Measurements from ENCODE around the gene FAT1.
"Not testable (repeated sequence)": the region's sequence is repeated elsewhere in the genome, so short reads cannot be mapped to it uniquely, and the experiment has no call there.

FAT1 gene

DNA sequence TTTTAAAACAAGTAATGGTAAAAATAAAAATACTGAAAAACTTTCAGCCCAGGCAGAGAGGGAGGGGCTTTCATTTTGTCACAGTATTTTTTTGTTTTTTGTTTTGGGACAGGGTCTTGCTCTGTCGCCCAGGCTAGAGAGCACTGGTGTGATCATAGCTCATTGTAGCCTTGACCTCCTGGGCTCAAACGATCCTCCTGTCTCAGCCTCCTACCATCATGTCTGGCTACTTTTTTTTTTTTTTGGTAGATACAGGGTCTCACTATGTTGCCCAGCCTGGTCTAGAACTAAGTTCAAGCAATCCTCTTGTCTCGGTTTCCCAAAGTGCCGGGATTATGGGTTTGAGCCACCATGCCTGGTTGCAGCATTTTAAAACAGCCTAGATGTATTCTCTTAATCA is 40.8 kb upstream of the FAT1 start:
- H2BK120ac ChIP-seq (ENCODE audit: insufficient read depth, low read length, poor library complexity), result no peak overlapping the region
- no peak for DNase-seq
- H3K27ac ChIP-seq (ENCODE audit: low read depth, low read length), result no peak overlapping the region
- no peak overlapping the region for H3K9ac ChIP-seq (ENCODE audit: low read length)
- H4K8ac ChIP-seq (ENCODE audit: low read depth, low read length), result no peak overlapping the region
- no peak overlapping the region for H3K4me2 ChIP-seq (ENCODE audit: low read length)
- no peak overlapping the region for H3K4me3 ChIP-seq (ENCODE audit: low read depth, low read length)
- no peaks in the 10 kb centered on the region for H3K79me1 ChIP-seq (ENCODE audit: low read length)
- no peaks in the 10 kb centered on the region for H3K9me3 ChIP-seq (ENCODE audit: insufficient read depth, low read depth, low read length)
- no peak overlapping the region for H3K14ac ChIP-seq (ENCODE audit: low read length)
- no peaks in the 10 kb centered on the region for H3K36me3 ChIP-seq (ENCODE audit: control insufficient read depth in 1 of 2, insufficient read depth in 2 of 2, low read length in 2 of 2)
- no peak overlapping the region for H3K18ac ChIP-seq (ENCODE audit: low read length)
- no peak overlapping the region for H2BK5ac ChIP-seq (ENCODE audit: low read depth, low read length, poor library complexity)
- H3K23ac ChIP-seq (ENCODE audit: low read length), result no peak overlapping the region
- H2AK5ac ChIP-seq (ENCODE audit: low read length), result no peak overlapping the region
- no peak overlapping the region for H2AFZ ChIP-seq (ENCODE audit: insufficient read depth, low read length, poor library complexity)
- H3K27me3 ChIP-seq (ENCODE audit: insufficient read depth, low read length), result no peaks in the 10 kb centered on the region
- no peak overlapping the region for H3K4ac ChIP-seq (ENCODE audit: low read depth, low read length)
- no CpG with 5 or more reads among the region's 4 CpGs for WGBS (ENCODE audit: extremely low coverage, insufficient coverage, insufficient read length)
- H3K4me1 ChIP-seq (ENCODE audit: control insufficient read depth in 1 of 2, insufficient read depth in 2 of 2, low read length in 2 of 2), result peaks cover 3 to 5% of the 10 kb centered on the region in 2 experiments
- no peaks in the 10 kb centered on the region for H3K79me2 ChIP-seq (ENCODE audit: control insufficient read depth, insufficient read depth, low read length, poor library complexity)
- H4K91ac ChIP-seq (ENCODE audit: low read depth, low read length), result no peak overlapping the region
- H4K12ac ChIP-seq (ENCODE audit: low read depth, low read length), result no peak overlapping the region
- H2BK12ac ChIP-seq (ENCODE audit: low read length), result no peak overlapping the region

DNA sequence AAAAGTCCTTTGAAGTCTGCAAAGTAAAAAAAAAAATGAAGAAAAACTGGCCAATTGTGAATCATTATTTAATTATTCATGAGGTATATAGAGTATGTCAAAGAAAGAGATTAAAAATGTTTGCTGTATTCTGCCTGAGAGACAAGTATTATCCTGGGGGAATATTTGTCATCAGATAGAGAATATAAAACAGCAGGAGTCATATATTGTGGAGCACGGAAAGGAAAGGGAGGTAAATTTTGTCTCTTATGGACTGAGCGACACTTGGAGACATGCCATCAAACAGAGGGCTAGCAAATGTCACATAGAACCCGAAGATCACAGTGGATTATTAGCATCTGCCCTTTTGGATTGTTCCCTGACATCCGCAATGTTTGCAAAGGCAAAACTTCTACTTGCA is 39.2 kb upstream of the FAT1 start:
- Histone ChIP-seq H2AK5ac (ENCODE audit: low read length) (no peak overlapping the region), H3K27ac (ENCODE audit: low read depth, low read length) (no peak overlapping the region), H3K27me3 (ENCODE audit: insufficient read depth, low read length) (no peaks in the 10 kb centered on the region), H3K23ac (ENCODE audit: low read length) (no peak overlapping the region), H3K79me2 (ENCODE audit: control insufficient read depth, insufficient read depth, low read length, poor library complexity) (no peaks in the 10 kb centered on the region), H3K18ac (ENCODE audit: low read length) (no peak overlapping the region), H3K4me2 (ENCODE audit: low read length) (no peak overlapping the region), H3K14ac (ENCODE audit: low read length) (no peak overlapping the region), H3K4me3 (ENCODE audit: low read depth, low read length) (no peak overlapping the region), H3K9me3 (ENCODE audit: insufficient read depth, low read depth, low read length) (no peaks in the 10 kb centered on the region), H2BK12ac (ENCODE audit: low read length) (no peak overlapping the region), H3K4ac (ENCODE audit: low read depth, low read length) (no peak overlapping the region), H3K36me3 (ENCODE audit: control insufficient read depth in 1 of 2, insufficient read depth in 2 of 2, low read length in 2 of 2) (no peaks in the 10 kb centered on the region), H2AFZ (ENCODE audit: insufficient read depth, low read length, poor library complexity) (no peak overlapping the region), H4K91ac (ENCODE audit: low read depth, low read length) (no peak overlapping the region), H4K8ac (ENCODE audit: low read depth, low read length) (no peak overlapping the region), H4K12ac (ENCODE audit: low read depth, low read length) (no peak overlapping the region), H3K4me1 (ENCODE audit: control insufficient read depth in 1 of 2, insufficient read depth in 2 of 2, low read length in 2 of 2) (peaks cover 3 to 5% of the 10 kb centered on the region in 2 experiments), H2BK120ac (ENCODE audit: insufficient read depth, low read length, poor library complexity) (no peak overlapping the region), H3K9ac (ENCODE audit: low read length) (no peak overlapping the region), H3K79me1 (ENCODE audit: low read length) (no peaks in the 10 kb centered on the region), H2BK5ac (ENCODE audit: low read depth, low read length, poor library complexity) (no peak overlapping the region)
- DNase-seq, result no peak
- WGBS (ENCODE audit: extremely low coverage, insufficient coverage, insufficient read length), result no CpG with 5 or more reads among the region's 4 CpGs

DNA sequence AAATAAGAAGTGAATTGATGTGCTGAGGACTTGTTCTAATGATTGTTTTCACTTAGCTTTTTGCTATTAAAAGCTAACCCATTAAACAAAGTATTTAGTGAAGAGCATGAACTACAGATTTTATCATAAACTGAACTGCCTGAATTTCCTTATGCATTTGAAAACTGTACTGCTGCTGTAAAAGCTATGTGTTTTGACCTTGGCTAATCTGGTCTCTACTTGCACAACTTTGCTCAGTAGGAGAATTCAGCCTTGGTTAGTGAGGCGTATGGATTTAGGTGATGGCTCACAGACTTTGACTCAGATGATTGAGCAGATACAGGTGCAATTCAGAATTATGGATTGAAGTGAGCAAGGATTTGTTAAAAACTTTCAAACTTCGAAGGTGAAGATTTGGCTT is 38.7 kb upstream of the FAT1 start:
- Histone ChIP-seq H4K12ac (ENCODE audit: low read depth, low read length) (no peak overlapping the region), H3K79me2 (ENCODE audit: control insufficient read depth, insufficient read depth, low read length, poor library complexity) (no peaks in the 10 kb centered on the region), H3K4me2 (ENCODE audit: low read length) (no peak overlapping the region), H2BK12ac (ENCODE audit: low read length) (no peak overlapping the region), H3K79me1 (ENCODE audit: low read length) (no peaks in the 10 kb centered on the region), H2BK120ac (ENCODE audit: insufficient read depth, low read length, poor library complexity) (no peak overlapping the region), H3K23ac (ENCODE audit: low read length) (no peak overlapping the region), H3K9ac (ENCODE audit: low read length) (no peak overlapping the region), H3K4ac (ENCODE audit: low read depth, low read length) (no peak overlapping the region), H3K36me3 (ENCODE audit: control insufficient read depth in 1 of 2, insufficient read depth in 2 of 2, low read length in 2 of 2) (no peaks in the 10 kb centered on the region), H4K91ac (ENCODE audit: low read depth, low read length) (no peak overlapping the region), H2BK5ac (ENCODE audit: low read depth, low read length, poor library complexity) (no peak overlapping the region), H3K4me3 (ENCODE audit: low read depth, low read length) (no peak overlapping the region), H3K9me3 (ENCODE audit: insufficient read depth, low read depth, low read length) (no peaks in the 10 kb centered on the region), H3K4me1 (ENCODE audit: control insufficient read depth in 1 of 2, insufficient read depth in 2 of 2, low read length in 2 of 2) (peaks cover 3 to 5% of the 10 kb centered on the region in 2 experiments), H3K27me3 (ENCODE audit: insufficient read depth, low read length) (no peaks in the 10 kb centered on the region), H3K27ac (ENCODE audit: low read depth, low read length) (no peak overlapping the region), H2AFZ (ENCODE audit: insufficient read depth, low read length, poor library complexity) (no peak overlapping the region), H4K8ac (ENCODE audit: low read depth, low read length) (no peak overlapping the region), H3K14ac (ENCODE audit: low read length) (no peak overlapping the region), H2AK5ac (ENCODE audit: low read length) (no peak overlapping the region), H3K18ac (ENCODE audit: low read length) (no peak overlapping the region)
- DNase-seq, result no peak
- no CpG with 5 or more reads among the region's 2 CpGs for WGBS (ENCODE audit: extremely low coverage, insufficient coverage, insufficient read length)

GRCh38 chr4:186761956-186762355 is 38.3 kb upstream of the FAT1 start:
- H3K4me2 ChIP-seq (ENCODE audit: low read length); DNase-seq; H3K36me3 ChIP-seq (ENCODE audit: control insufficient read depth in 1 of 2, insufficient read depth in 2 of 2, low read length in 2 of 2); H3K27me3 ChIP-seq (ENCODE audit: insufficient read depth, low read length); H3K79me2 ChIP-seq (ENCODE audit: control insufficient read depth, insufficient read depth, low read length, poor library complexity); H3K23ac ChIP-seq (ENCODE audit: low read length); H3K14ac ChIP-seq (ENCODE audit: low read length); H2AK5ac ChIP-seq (ENCODE audit: low read length); H3K4ac ChIP-seq (ENCODE audit: low read depth, low read length); H3K27ac ChIP-seq (ENCODE audit: low read depth, low read length); H3K9me3 ChIP-seq (ENCODE audit: insufficient read depth, low read depth, low read length); H2BK12ac ChIP-seq (ENCODE audit: low read length); H3K4me1 ChIP-seq (ENCODE audit: control insufficient read depth in 1 of 2, insufficient read depth in 2 of 2, low read length in 2 of 2); H3K9ac ChIP-seq (ENCODE audit: low read length); H4K91ac ChIP-seq (ENCODE audit: low read depth, low read length); H3K79me1 ChIP-seq (ENCODE audit: low read length); H2BK5ac ChIP-seq (ENCODE audit: low read depth, low read length, poor library complexity); H3K4me3 ChIP-seq (ENCODE audit: low read depth, low read length); H4K12ac ChIP-seq (ENCODE audit: low read depth, low read length); H2BK120ac ChIP-seq (ENCODE audit: insufficient read depth, low read length, poor library complexity); H4K8ac ChIP-seq (ENCODE audit: low read depth, low read length); H2AFZ ChIP-seq (ENCODE audit: insufficient read depth, low read length, poor library complexity); H3K18ac ChIP-seq (ENCODE audit: low read length): not testable (repeated sequence)
- no CpG with 5 or more reads among the region's 2 CpGs for whole genome bisulfite sequencing (ENCODE audit: extremely low coverage, insufficient coverage, insufficient read length)
